GM21360 (cell line): Measurements from ENCODE around the gene TEX53.
A peak's percentile ranks its signal among the peaks of the same experiment; 100 is the strongest.

Experiments used
- ATAC-seq: cut with Tn5 transposase; IDR thresholded peaks from one replicate; pipeline ENCODE4 v1.9.1; 2021; ENCODE audit warnings: mild to moderate bottlenecking, moderate library complexity; ENCODE audit not compliant: unreplicated experiment

TEX53 gene

GRCh38 chr9:114657705-114658104, at the start of gene TEX53:
TEX53 (minus strand) TSS chr9:114657805; CDS start chr9:114657774, 31 bp downstream.
- no peak for ATAC-seq

- ATAC-seq = no peak
These were observed 49.1 kb upstream of the TEX53 start for GRCh38 chr9:114706711-114707110.

- no peak for ATAC-seq
These were observed 44.4 kb upstream of the TEX53 start for GRCh38 chr9:114701988-114702387.

GRCh38 chr9:114697951-114698351, 40.3 kb upstream of the TEX53 start:
- ATAC-seq = no peak

GRCh38 chr9:114696814-114697544, 39.4 kb upstream of the TEX53 start:
- ATAC-seq = peak; percentile 68

- ATAC-seq = no peak
These were observed 38.3 kb upstream of the TEX53 start for GRCh38 chr9:114695948-114696347.

GRCh38 chr9:114694719-114695269, 37.2 kb upstream of the TEX53 start:
- ATAC-seq = peak; percentile 43

- ATAC-seq = no peak
These were observed 36.5 kb upstream of the TEX53 start for GRCh38 chr9:114694146-114694545.

- no peak for ATAC-seq
These were observed 35.7 kb upstream of the TEX53 start for GRCh38 chr9:114693248-114693855.

- ATAC-seq = no peak
These were observed 34.3 kb upstream of the TEX53 start for GRCh38 chr9:114691956-114692295.

- ATAC-seq = peak; percentile 64
These were observed 33.7 kb upstream of the TEX53 start for GRCh38 chr9:114691046-114691955.

GRCh38 chr9:114690308-114690707, 32.7 kb upstream of the TEX53 start:
- no peak for ATAC-seq

- no peak for ATAC-seq
These were observed 32.2 kb upstream of the TEX53 start for GRCh38 chr9:114689813-114690212.

- no peak for ATAC-seq
These were observed 31.5 kb upstream of the TEX53 start for GRCh38 chr9:114688909-114689610.

- ATAC-seq = no peak
These were observed 30.8 kb upstream of the TEX53 start for GRCh38 chr9:114688379-114688778.

GRCh38 chr9:114687034-114687433, 29.4 kb upstream of the TEX53 start:
- no peak for ATAC-seq

GRCh38 chr9:114685951-114686350, 28.3 kb upstream of the TEX53 start:
- ATAC-seq = no peak

- ATAC-seq = no peak
These were observed 26.4 kb upstream of the TEX53 start for GRCh38 chr9:114684036-114684435.

- no peak for ATAC-seq
These were observed 25.2 kb upstream of the TEX53 start for GRCh38 chr9:114682846-114683245.

GRCh38 chr9:114681594-114682332, 24.2 kb upstream of the TEX53 start, which contains the start of gene TEX48:
TEX48 (minus strand) TSS chr9:114682192; CDS start chr9:114671723, 10,469 bp downstream.
- peak; percentile 81 for ATAC-seq
